CD8-positive, alpha-beta memory T cell (primary cell): ENCODE measurements around the gene SPATS2. TPM values are rescaled to one million over a fixed set of nuclear protein-coding genes. Genes with fewer than 3 reads are reported as not detected.
A peak's percentile ranks its signal among the peaks of the same experiment; 100 is the strongest.

Experiments
- CTCF ChIA-PET: fragments of 350-600 bp; sonication (Branson Sonifier 250); formaldehyde crosslinking; loops from one replicate; lab custom pipeline; 2021; ENCODE audit warnings: antibody characterized with exemption; lab: Charles Lee
- POLR2A ChIA-PET: fragments of 350-600 bp; sonication (Branson Sonifier 250); formaldehyde crosslinking; loops from one replicate; lab custom pipeline; 2021; ENCODE audit warnings: antibody characterized with exemption; lab: Charles Lee
- DNase-seq, 5 donors: peaks; one replicate each; pipeline versions ENCODE4 v3.0.0 to v3.0.0-alpha.2; 2020 to 2022; ENCODE audit warnings: mixed read lengths in 1 of 5
- H3K27ac ChIP-seq: one replicate; pipeline ENCODE4 v1.7.0; 2013; ENCODE audit warnings: low read depth, mild to moderate bottlenecking, low read length, moderate library complexity
- H3K27me3 ChIP-seq: 2 replicates; pipeline ENCODE4 v1.7.0; 2013; ENCODE audit warnings: low read length, mild to moderate bottlenecking; ENCODE audit not compliant: insufficient read depth, poor library complexity, severe bottlenecking
- H3K36me3 ChIP-seq: 2 replicates; pipeline ENCODE4 v1.7.0; 2013; ENCODE audit warnings: mild to moderate bottlenecking, low read length, moderate library complexity; ENCODE audit not compliant: insufficient read depth
- H3K4me1 ChIP-seq: 2 replicates; pipeline ENCODE4 v1.7.0; 2013; ENCODE audit warnings: mild to moderate bottlenecking, low read length, moderate library complexity; ENCODE audit not compliant: insufficient read depth
- H3K4me3 ChIP-seq: 2 replicates; pipeline ENCODE4 v1.7.0; 2013; ENCODE audit warnings: mild to moderate bottlenecking, low read length
- H3K9me3 ChIP-seq: 2 replicates; pipeline ENCODE4 v1.7.0; 2013; ENCODE audit warnings: mild to moderate bottlenecking, low read length
- H3K27ac Mint-ChIP-seq, 8 donors: one replicate each; pipeline ENCODE4 v1.8.0; 2020 to 2021; ENCODE audit warnings: mixed read lengths in 8 of 8, mild to moderate bottlenecking in 6 of 8, inconsistent platforms in 3 of 8, moderate library complexity in 3 of 8
- H3K27me3 Mint-ChIP-seq, 2 donors: one replicate each; pipeline ENCODE4 v1.8.0; 2020 to 2021; ENCODE audit warnings: mixed read lengths in 2 of 2, mild to moderate bottlenecking in 1 of 2, moderate library complexity in 1 of 2
- H3K36me3 Mint-ChIP-seq, 3 donors: one replicate each; pipeline ENCODE4 v1.8.0; 2020 to 2021; ENCODE audit warnings: mixed read lengths in 3 of 3, inconsistent platforms in 1 of 3, mild to moderate bottlenecking in 1 of 3
- H3K4me1 Mint-ChIP-seq, 3 donors: one replicate each; pipeline ENCODE4 v1.8.0; 2020 to 2021; ENCODE audit warnings: mixed read lengths in 3 of 3, inconsistent platforms in 1 of 3, mild to moderate bottlenecking in 1 of 3
- H3K4me3 Mint-ChIP-seq, 7 donors: one replicate each; pipeline ENCODE4 v1.8.0; 2020 to 2021; ENCODE audit warnings: mixed read lengths in 7 of 7, mild to moderate bottlenecking in 6 of 7, moderate library complexity in 4 of 7, inconsistent platforms in 2 of 7
- H3K9me3 Mint-ChIP-seq, 5 donors: one replicate each; pipeline ENCODE4 v1.8.0; 2020 to 2022; ENCODE audit warnings: mixed read lengths in 5 of 5, mild to moderate bottlenecking in 3 of 5, moderate library complexity in 2 of 5, inconsistent platforms in 1 of 5
- polyA plus RNA-seq: library from polyadenylated mRNA; unstranded; fragments of 300-500 nt; fragmentation: Illumina TruSeq; gene quantifications from one replicate; pipeline ENCODE4 v1.2.3, GENCODE V29; 2021
- total RNA-seq, 2 experiments: library from RNA; stranded (reverse); gene quantifications; one replicate each; pipeline ENCODE4 v1.2.3, GENCODE V29; 2021

The SPATS2 gene
- total and polyA plus RNA-seq, 3 experiments from 2014 or later: 7.6 to 9.4 (median 9.1) TPM

GRCh38 chr12:49555631-49556390, 188.5 kb downstream of the SPATS2 start:
- DNase-seq: no peak
- Histone ChIP-seq H3K27ac (no peak overlapping the region), H3K36me3 (peaks cover 19% of the 10 kb centered on the region), H3K4me3 (no peak overlapping the region), H3K4me1 (peaks cover 5% of the 10 kb centered on the region), H3K27me3 (no peaks in the 10 kb centered on the region), H3K9me3 (no peaks in the 10 kb centered on the region)
- H3K27ac Mint-ChIP-seq: no peak overlapping the region
- CTCF ChIA-PET: interaction anchor here (1.1 to 2.4 kb wide), 3 partner anchors 11 to 185 kb away, joined by 3 to 10 read pairs (median 4); partner anchors contain the start of genes MCRS1 and TMBIM6
- POLR2A ChIA-PET: interaction anchor here (0.5 kb wide), 1 partner anchor 19 kb away, joined by 3 read pairs; no protein-coding TSS in a partner anchor
- H3K9me3 Mint-ChIP-seq: no peaks in the 10 kb centered on the region
- H3K4me3 Mint-ChIP-seq: peak overlapping the region in 1 of 7 donors; percentile 44
- H3K27me3 Mint-ChIP-seq: peaks cover 0 to under 1% of the 10 kb centered on the region in 2 donors
- peaks cover 6 to 10% (median 7%) of the 10 kb centered on the region in 3 donors for H3K4me1 Mint-ChIP-seq
- peaks cover 0 to 40% (median 4%) of the 10 kb centered on the region in 3 donors for H3K36me3 Mint-ChIP-seq

GRCh38 chr12:49556391-49557186, 189.3 kb downstream of the SPATS2 start:
- Mint-ChIP-seq H3K4me3 (peak overlapping the region in 1 of 7 donors; percentile 44), H3K9me3 (no peaks in the 10 kb centered on the region), H3K36me3 (peaks cover 0 to 48% (median 7%) of the 10 kb centered on the region in 3 donors), H3K27me3 (no peaks in the 10 kb centered on the region), H3K27ac (peak overlapping the region in 5 of 8 donors; percentile 1 to 86 (median 38)), H3K4me1 (peaks cover 8 to 14% (median 13%) of the 10 kb centered on the region in 3 donors)
- H3K4me3 ChIP-seq: no peak overlapping the region
- POLR2A ChIA-PET: no interaction called here
- CTCF ChIA-PET: interaction anchor here (1.1 kb wide), 1 partner anchor 214 kb away, joined by 3 read pairs; no protein-coding TSS in a partner anchor
- peaks cover 26% of the 10 kb centered on the region for H3K36me3 ChIP-seq
- DNase-seq: no peak
- H3K4me1 ChIP-seq: peaks cover 5% of the 10 kb centered on the region
- H3K27ac ChIP-seq: no peak overlapping the region
- H3K27me3 ChIP-seq: no peaks in the 10 kb centered on the region
- no peaks in the 10 kb centered on the region for H3K9me3 ChIP-seq

GRCh38 chr12:49557187-49557916, 190.1 kb downstream of the SPATS2 start:
- Histone ChIP-seq H3K4me3 (no peak overlapping the region), H3K4me1 (peaks cover 5% of the 10 kb centered on the region), H3K27ac (no peak overlapping the region), H3K36me3 (peaks cover 34% of the 10 kb centered on the region), H3K9me3 (no peaks in the 10 kb centered on the region), H3K27me3 (no peaks in the 10 kb centered on the region)
- Mint-ChIP-seq H3K27me3 (no peaks in the 10 kb centered on the region), H3K9me3 (no peaks in the 10 kb centered on the region), H3K4me1 (peaks cover 11 to 14% (median 13%) of the 10 kb centered on the region in 3 donors), H3K4me3 (no peak overlapping the region), H3K27ac (no peak overlapping the region), H3K36me3 (peaks cover 3 to 54% (median 10%) of the 10 kb centered on the region in 3 donors)
- DNase-seq: no peak
- ChIA-PET POLR2A (interaction anchor here (1.2 kb wide), 1 partner anchor 19 kb away, joined by 3 read pairs; the partner anchor contains the start of gene KCNH3), CTCF (interaction anchor here (1.1 kb wide), 1 partner anchor 215 kb away, joined by 3 read pairs; no protein-coding TSS in a partner anchor)

GRCh38 chr12:49557917-49558215, 190.6 kb downstream of the SPATS2 start:
- POLR2A ChIA-PET: interaction anchor here (1.2 kb wide), 1 partner anchor 19 kb away, joined by 3 read pairs; the partner anchor contains the start of gene KCNH3
- CTCF ChIA-PET: no interaction called here
- Mint-ChIP-seq H3K4me1 (peaks cover 11 to 14% (median 13%) of the 10 kb centered on the region in 3 donors), H3K36me3 (peaks cover 3 to 59% (median 14%) of the 10 kb centered on the region in 3 donors), H3K9me3 (no peaks in the 10 kb centered on the region), H3K27me3 (no peaks in the 10 kb centered on the region), H3K27ac (no peak overlapping the region), H3K4me3 (no peak overlapping the region)
- Histone ChIP-seq H3K27me3 (no peaks in the 10 kb centered on the region), H3K4me3 (no peak overlapping the region), H3K27ac (no peak overlapping the region), H3K4me1 (peaks cover 5% of the 10 kb centered on the region), H3K36me3 (peaks cover 39% of the 10 kb centered on the region), H3K9me3 (no peaks in the 10 kb centered on the region)
- DNase-seq: no peak

GRCh38 chr12:49558526-49558925, 191.3 kb downstream of the SPATS2 start:
- no peak for DNase-seq
- H3K36me3 ChIP-seq: peaks cover 46% of the 10 kb centered on the region
- peaks cover 9 to 11% (median 11%) of the 10 kb centered on the region in 3 donors for H3K4me1 Mint-ChIP-seq
- H3K27ac ChIP-seq: no peak overlapping the region
- no peaks in the 10 kb centered on the region for H3K27me3 ChIP-seq
- H3K4me3 ChIP-seq: no peak overlapping the region
- no peaks in the 10 kb centered on the region for H3K9me3 ChIP-seq
- POLR2A ChIA-PET: interaction anchor here (1.2 kb wide), 1 partner anchor 20 kb away, joined by 3 read pairs; the partner anchor contains the start of gene KCNH3
- H3K9me3 Mint-ChIP-seq: no peaks in the 10 kb centered on the region
- H3K27me3 Mint-ChIP-seq: no peaks in the 10 kb centered on the region
- peak overlapping the region in 1 of 8 donors; percentile 78 for H3K27ac Mint-ChIP-seq
- peaks cover 3 to 66% (median 14%) of the 10 kb centered on the region in 3 donors for H3K36me3 Mint-ChIP-seq
- H3K4me3 Mint-ChIP-seq: no peak overlapping the region
- CTCF ChIA-PET: no interaction called here
- peaks cover 3% of the 10 kb centered on the region for H3K4me1 ChIP-seq

GRCh38 chr12:49559011-49559675, 191.9 kb downstream of the SPATS2 start:
- H3K27me3 Mint-ChIP-seq: no peaks in the 10 kb centered on the region
- Histone ChIP-seq H3K36me3 (peaks cover 52% of the 10 kb centered on the region), H3K9me3 (no peaks in the 10 kb centered on the region), H3K27me3 (no peaks in the 10 kb centered on the region), H3K4me1 (peaks cover 3% of the 10 kb centered on the region), H3K4me3 (no peak overlapping the region), H3K27ac (no peak overlapping the region)
- H3K4me1 Mint-ChIP-seq: peaks cover 12 to 14% (median 14%) of the 10 kb centered on the region in 3 donors
- peaks cover 3 to 72% (median 14%) of the 10 kb centered on the region in 3 donors for H3K36me3 Mint-ChIP-seq
- no peak for DNase-seq
- CTCF ChIA-PET: no interaction called here
- no peaks in the 10 kb centered on the region for H3K9me3 Mint-ChIP-seq
- POLR2A ChIA-PET: interaction anchor here (1.2 kb wide), 1 partner anchor 20 kb away, joined by 3 read pairs; the partner anchor contains the start of gene KCNH3
- H3K27ac Mint-ChIP-seq: no peak overlapping the region
- H3K4me3 Mint-ChIP-seq: no peak overlapping the region

GRCh38 chr12:49560695-49561094, 193.4 kb downstream of the SPATS2 start:
- H3K4me1 Mint-ChIP-seq: peaks cover 26 to 29% (median 28%) of the 10 kb centered on the region in 3 donors
- POLR2A ChIA-PET: no interaction called here
- CTCF ChIA-PET: interaction anchor here (0.9 to 2.4 kb wide), 2 partner anchors 16 to 19 kb away, joined by 3 to 6 read pairs; no protein-coding TSS in a partner anchor
- DNase-seq: no peak
- H3K27ac ChIP-seq: no peak overlapping the region
- no peak overlapping the region for H3K4me3 ChIP-seq
- H3K36me3 Mint-ChIP-seq: peaks cover 3 to 86% (median 14%) of the 10 kb centered on the region in 3 donors
- H3K27me3 ChIP-seq: no peaks in the 10 kb centered on the region
- H3K27ac Mint-ChIP-seq: no peak overlapping the region
- no peak overlapping the region for H3K4me3 Mint-ChIP-seq
- H3K36me3 ChIP-seq: peaks cover 57% of the 10 kb centered on the region
- H3K9me3 Mint-ChIP-seq: no peaks in the 10 kb centered on the region
- no peaks in the 10 kb centered on the region for H3K9me3 ChIP-seq
- no peaks in the 10 kb centered on the region for H3K27me3 Mint-ChIP-seq
- peaks cover 18% of the 10 kb centered on the region for H3K4me1 ChIP-seq
